ENCODE results near the gene PHF10.

DNA sequence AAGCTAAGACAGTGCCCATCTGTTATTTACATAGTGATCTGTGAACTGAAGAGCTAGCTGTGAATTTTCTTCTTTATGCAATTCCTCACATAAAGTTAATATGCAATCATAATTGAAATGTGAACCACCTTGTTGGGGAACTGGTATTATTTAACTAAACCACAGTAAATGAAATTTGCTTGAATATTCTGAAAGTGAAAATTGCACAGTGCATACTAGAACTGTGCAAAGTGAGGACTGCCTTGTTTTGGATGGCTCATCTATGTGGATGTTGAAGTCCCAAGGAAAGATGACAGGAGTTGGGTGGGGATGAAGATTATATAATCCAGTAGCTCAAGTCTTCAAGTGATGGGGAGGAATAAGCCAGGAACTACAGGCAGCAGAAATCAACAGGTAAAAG, 5.7 kb upstream of the PHF10 start:
- TF ChIP-seq, protein P1, sequence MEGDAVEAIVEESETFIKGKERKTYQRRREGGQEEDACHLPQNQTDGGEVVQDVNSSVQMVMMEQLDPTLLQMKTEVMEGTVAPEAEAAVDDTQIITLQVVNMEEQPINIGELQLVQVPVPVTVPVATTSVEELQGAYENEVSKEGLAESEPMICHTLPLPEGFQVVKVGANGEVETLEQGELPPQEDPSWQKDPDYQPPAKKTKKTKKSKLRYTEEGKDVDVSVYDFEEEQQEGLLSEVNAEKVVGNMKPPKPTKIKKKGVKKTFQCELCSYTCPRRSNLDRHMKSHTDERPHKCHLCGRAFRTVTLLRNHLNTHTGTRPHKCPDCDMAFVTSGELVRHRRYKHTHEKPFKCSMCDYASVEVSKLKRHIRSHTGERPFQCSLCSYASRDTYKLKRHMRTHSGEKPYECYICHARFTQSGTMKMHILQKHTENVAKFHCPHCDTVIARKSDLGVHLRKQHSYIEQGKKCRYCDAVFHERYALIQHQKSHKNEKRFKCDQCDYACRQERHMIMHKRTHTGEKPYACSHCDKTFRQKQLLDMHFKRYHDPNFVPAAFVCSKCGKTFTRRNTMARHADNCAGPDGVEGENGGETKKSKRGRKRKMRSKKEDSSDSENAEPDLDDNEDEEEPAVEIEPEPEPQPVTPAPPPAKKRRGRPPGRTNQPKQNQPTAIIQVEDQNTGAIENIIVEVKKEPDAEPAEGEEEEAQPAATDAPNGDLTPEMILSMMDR (IDR thresholded peaks at IDR 0.05), result no peak
- no peak for TF ChIP-seq EZH2 (IDR thresholded peaks at IDR 0.05; ENCODE audit: borderline replicate concordance, insufficient read depth, low read depth, low read length, poor library complexity, severe bottlenecking)
